GM18520 (cell line): ENCODE results near the gene FNTB.

Source experiments
- ATAC-seq: cut with Tn5 transposase; IDR thresholded peaks from one replicate; pipeline ENCODE4 v1.9.1; 2021; ENCODE audit not compliant: unreplicated experiment

FNTB gene

GRCh38 chr14:64974563-64974962 is 12.1 kb upstream of the FNTB start:
- ATAC-seq = no peak

GRCh38 chr14:64979336-64980074 is 7.2 kb upstream of the FNTB start:
- no peak for ATAC-seq

GRCh38 chr14:64983439-64984310 is 3.0 kb upstream of the FNTB start:
- no peak for ATAC-seq

GRCh38 chr14:64987438-64987767 is 708 bp downstream of the FNTB start:
- no peak for ATAC-seq

GRCh38 chr14:64990296-64990695 is 3.6 kb downstream of the FNTB start:
- no peak for ATAC-seq

- no peak for ATAC-seq
These were observed 4.2 kb downstream of the FNTB start for GRCh38 chr14:64990939-64991338.

- ATAC-seq = no peak
These were observed 5.7 kb downstream of the FNTB start for GRCh38 chr14:64992328-64992885.

GRCh38 chr14:64993266-64993930 is 6.7 kb downstream of the FNTB start:
- no peak for ATAC-seq

- no peak for ATAC-seq
These were observed 7.8 kb downstream of the FNTB start for GRCh38 chr14:64994540-64994939.

- ATAC-seq = no peak
These were observed 8.6 kb downstream of the FNTB start for GRCh38 chr14:64995291-64995690.

GRCh38 chr14:64997108-64997794 is 10.6 kb downstream of the FNTB start:
- ATAC-seq = no peak

- ATAC-seq = no peak
These were observed 11.8 kb downstream of the FNTB start for GRCh38 chr14:64998455-64998931.

GRCh38 chr14:65000898-65001591 is 14.3 kb downstream of the FNTB start:
- no peak for ATAC-seq

- ATAC-seq = no peak
These were observed 15.0 kb downstream of the FNTB start for GRCh38 chr14:65001723-65002122.

GRCh38 chr14:65002586-65003210 is 16.0 kb downstream of the FNTB start:
- ATAC-seq = no peak

- peak; percentile 76 for ATAC-seq
These were observed 16.7 kb downstream of the FNTB start for GRCh38 chr14:65003394-65003793.

- ATAC-seq = no peak
These were observed 19.6 kb downstream of the FNTB start for GRCh38 chr14:65006261-65006721.

- no peak for ATAC-seq
These were observed 20.5 kb downstream of the FNTB start for GRCh38 chr14:65007202-65007601.

GRCh38 chr14:65010211-65010931 is 23.7 kb downstream of the FNTB start:
- no peak for ATAC-seq
